Skeletal muscle cell (primary cell): Measurements from ENCODE around the gene MESP2.

Experiments used
- DNase-seq: peaks from one replicate; pipeline ENCODE4 v3.0.0-alpha.2; 2010; ENCODE audit warnings: low read depth
- H3K4me3 ChIP-seq: 2 replicates; pipeline ENCODE4 v1.5.1; 2011; ENCODE audit warnings: low read depth, mild to moderate bottlenecking, control low read depth, low read length, moderate library complexity

MESP2 gene

GRCh38 chr15:89826671-89827655 is 50.8 kb downstream of the MESP2 start:
- no peak overlapping the region for H3K4me3 ChIP-seq

GRCh38 chr15:89827829-89828228 is 51.7 kb downstream of the MESP2 start:
- no peak overlapping the region for H3K4me3 ChIP-seq
- DNase-seq = no peak

More at GRCh38 chr15:89826671-89827655, 50.8 kb downstream of the MESP2 start:
- no peak for DNase-seq
